ENCODE results near the gene RPS26. TPM values are rescaled to one million over a fixed set of nuclear protein-coding genes. Genes with fewer than 3 reads are reported as not detected.
"Not testable (repeated sequence)": the region's sequence is repeated elsewhere in the genome, so short reads cannot be mapped to it uniquely, and the experiment has no call there.

RPS26 gene
- total RNA-seq, 1 experiment from 2014 or later: 70.2 TPM

DNA sequence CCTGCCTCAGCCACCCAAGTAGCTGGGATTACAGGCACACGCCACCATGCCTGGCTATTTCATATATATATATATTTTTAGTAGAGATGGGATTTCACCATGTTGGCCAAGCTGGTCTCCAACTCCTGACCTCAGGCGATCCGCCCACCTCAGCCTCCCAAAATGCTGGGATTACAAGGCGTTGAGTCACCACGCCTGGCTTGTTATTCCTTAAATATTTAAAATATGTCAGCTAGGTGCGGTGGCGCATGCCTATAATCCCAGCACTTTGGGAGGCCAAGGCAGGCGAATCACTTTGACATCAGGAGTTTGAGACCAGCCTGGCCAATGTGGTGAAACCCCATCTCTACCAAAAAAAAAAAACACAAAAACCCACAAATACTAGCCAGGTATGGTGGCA, 18.2 kb downstream of the RPS26 start:
- Histone ChIP-seq H3K4me1 (ENCODE audit: control insufficient read depth in 1 of 2, insufficient read depth in 2 of 2, low read length in 2 of 2) (peaks cover 16 to 39% of the 10 kb centered on the region in 2 experiments), H3K4me2 (ENCODE audit: low read length) (peak overlapping the region; percentile 64)
- H3K27ac ChIP-seq (ENCODE audit: low read depth, low read length); H3K9me2 ChIP-seq (ENCODE audit: insufficient read depth); RAD21 ChIA-PET (ENCODE audit: low non-redundant PET in 1 of 2, low total read pairs in 2 of 2, uncharacterized antibody in 2 of 2, unreplicated experiment in 2 of 2); H3K27me3 ChIP-seq (ENCODE audit: insufficient read depth, low read length); H2AFZ ChIP-seq (ENCODE audit: low read depth, low read length, poor library complexity, severe bottlenecking); H3K9ac ChIP-seq (ENCODE audit: low read length); H3K36me3 ChIP-seq (ENCODE audit: control insufficient read depth in 1 of 2, insufficient read depth in 2 of 2, low read length in 2 of 2); H3K79me2 ChIP-seq (ENCODE audit: insufficient read depth, low read length); H3K4me3 ChIP-seq (replicated peaks in 1 of 2; ENCODE audit: low read depth in 1 of 2, low read length in 2 of 2); H3K9me3 ChIP-seq (ENCODE audit: control insufficient read depth in 1 of 2, insufficient read depth in 1 of 2, low read depth in 1 of 2, low read length in 2 of 2); H4K20me1 ChIP-seq (ENCODE audit: insufficient read depth); BruUV-seq (replicated peaks); DNase-seq (ENCODE audit: low read depth, low spot score); intact Hi-C loops (cut with micrococcal nuclease): not testable (repeated sequence)
- ChIA-PET CTCF (interaction anchor here (1.2 to 1.8 kb wide), 3 partner anchors 9 to 13 kb away, joined by 4 to 6 read pairs (median 6); no protein-coding TSS in a partner anchor), POLR2A (interaction anchor here (1.0 kb wide), 2 partner anchors 15 to 44 kb away, joined by 4 read pairs; partner anchors contain the start of gene PA2G4)
- peak; percentile 79 for ATAC-seq
- TF ChIP-seq EGR1 (IDR thresholded peaks at IDR 0.05; ENCODE audit: low read depth): peak; percentile 62; the same call in 1 of the 2 replicates
- peak; percentile 30; the same call in 1 of the 2 replicates for TF ChIP-seq FOSL1 (IDR thresholded peaks at IDR 0.05; ENCODE audit: low read depth)

GRCh38 chr12:56061982-56062381, 20.3 kb downstream of the RPS26 start:
- Histone ChIP-seq H3K4me2 (ENCODE audit: low read length) (no peak overlapping the region), H3K79me2 (ENCODE audit: insufficient read depth, low read length) (no peaks in the 10 kb centered on the region), H3K9ac (ENCODE audit: low read length) (no peak overlapping the region), H3K27me3 (ENCODE audit: insufficient read depth, low read length) (no peaks in the 10 kb centered on the region), H3K27ac (ENCODE audit: low read depth, low read length) (no peak overlapping the region), H4K20me1 (ENCODE audit: insufficient read depth) (no peaks in the 10 kb centered on the region), H3K9me2 (ENCODE audit: insufficient read depth) (no peaks in the 10 kb centered on the region), H3K9me3 (ENCODE audit: control insufficient read depth in 1 of 2, insufficient read depth in 1 of 2, low read depth in 1 of 2, low read length in 2 of 2) (no peaks in the 10 kb centered on the region), H2AFZ (ENCODE audit: low read depth, low read length, poor library complexity, severe bottlenecking) (no peak overlapping the region), H3K4me1 (ENCODE audit: control insufficient read depth in 1 of 2, insufficient read depth in 2 of 2, low read length in 2 of 2) (peaks cover 15 to 34% of the 10 kb centered on the region in 2 experiments), H3K4me3 (replicated peaks in 1 of 2; ENCODE audit: low read depth in 1 of 2, low read length in 2 of 2) (no peak overlapping the region), H3K36me3 (ENCODE audit: control insufficient read depth in 1 of 2, insufficient read depth in 2 of 2, low read length in 2 of 2) (no peaks in the 10 kb centered on the region)
- CTCF ChIA-PET: no interaction called here
- no peak for DNase-seq (ENCODE audit: low read depth, low spot score)
- no TSS peak for BruUV-seq (replicated peaks)
- no peak for ATAC-seq
- POLR2A ChIA-PET: no interaction called here
- TF ChIP-seq JUND (IDR thresholded peaks at IDR 0.05) (no peak), EZH2 (IDR thresholded peaks at IDR 0.05) (no peak), SP1 (IDR thresholded peaks at IDR 0.05; ENCODE audit: low read depth) (no peak), FOSL1 (IDR thresholded peaks at IDR 0.05; ENCODE audit: low read depth) (no peak), YY1 (IDR thresholded peaks at IDR 0.05; ENCODE audit: extremely low read depth, insufficient replicate concordance, low read depth, low read length) (no peak), ZNF274 (IDR thresholded peaks at IDR 0.05; ENCODE audit: low read depth, low read length) (no peak), POLR2AphosphoS5 (IDR thresholded peaks at IDR 0.05; ENCODE audit: low read depth, low read length) (no peak), TCF7L2 (IDR thresholded peaks at IDR 0.05; ENCODE audit: borderline replicate concordance, extremely low read depth, insufficient read depth, insufficient read length) (no peak)
- TF ChIP-seq, protein P1, sequence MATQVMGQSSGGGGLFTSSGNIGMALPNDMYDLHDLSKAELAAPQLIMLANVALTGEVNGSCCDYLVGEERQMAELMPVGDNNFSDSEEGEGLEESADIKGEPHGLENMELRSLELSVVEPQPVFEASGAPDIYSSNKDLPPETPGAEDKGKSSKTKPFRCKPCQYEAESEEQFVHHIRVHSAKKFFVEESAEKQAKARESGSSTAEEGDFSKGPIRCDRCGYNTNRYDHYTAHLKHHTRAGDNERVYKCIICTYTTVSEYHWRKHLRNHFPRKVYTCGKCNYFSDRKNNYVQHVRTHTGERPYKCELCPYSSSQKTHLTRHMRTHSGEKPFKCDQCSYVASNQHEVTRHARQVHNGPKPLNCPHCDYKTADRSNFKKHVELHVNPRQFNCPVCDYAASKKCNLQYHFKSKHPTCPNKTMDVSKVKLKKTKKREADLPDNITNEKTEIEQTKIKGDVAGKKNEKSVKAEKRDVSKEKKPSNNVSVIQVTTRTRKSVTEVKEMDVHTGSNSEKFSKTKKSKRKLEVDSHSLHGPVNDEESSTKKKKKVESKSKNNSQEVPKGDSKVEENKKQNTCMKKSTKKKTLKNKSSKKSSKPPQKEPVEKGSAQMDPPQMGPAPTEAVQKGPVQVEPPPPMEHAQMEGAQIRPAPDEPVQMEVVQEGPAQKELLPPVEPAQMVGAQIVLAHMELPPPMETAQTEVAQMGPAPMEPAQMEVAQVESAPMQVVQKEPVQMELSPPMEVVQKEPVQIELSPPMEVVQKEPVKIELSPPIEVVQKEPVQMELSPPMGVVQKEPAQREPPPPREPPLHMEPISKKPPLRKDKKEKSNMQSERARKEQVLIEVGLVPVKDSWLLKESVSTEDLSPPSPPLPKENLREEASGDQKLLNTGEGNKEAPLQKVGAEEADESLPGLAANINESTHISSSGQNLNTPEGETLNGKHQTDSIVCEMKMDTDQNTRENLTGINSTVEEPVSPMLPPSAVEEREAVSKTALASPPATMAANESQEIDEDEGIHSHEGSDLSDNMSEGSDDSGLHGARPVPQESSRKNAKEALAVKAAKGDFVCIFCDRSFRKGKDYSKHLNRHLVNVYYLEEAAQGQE (IDR thresholded peaks at IDR 0.05; ENCODE audit: low read depth): no peak
- RAD21 ChIA-PET (ENCODE audit: low non-redundant PET in 1 of 2, low total read pairs in 2 of 2, uncharacterized antibody in 2 of 2, unreplicated experiment in 2 of 2): no interaction called here
- intact Hi-C loops (cut with micrococcal nuclease): no loop called here

Data from HCT116 (cell line).